IPS-20b (cell line): ENCODE results near the gene KCNG2.
"Not testable (repeated sequence)": the region's sequence is repeated elsewhere in the genome, so short reads cannot be mapped to it uniquely, and the experiment has no call there.

Experiments used
- H3K27ac ChIP-seq: one replicate; pipeline ENCODE4 v1.5.1; 2013; ENCODE audit warnings: low read length
- H3K27me3 ChIP-seq: 2 replicates; pipeline ENCODE4 v1.6.1; 2013; ENCODE audit warnings: mild to moderate bottlenecking, low read length, inconsistent platforms; ENCODE audit not compliant: insufficient read depth
- H3K36me3 ChIP-seq: 2 replicates; pipeline ENCODE4 v1.6.1; 2013; ENCODE audit warnings: low read depth, mild to moderate bottlenecking, inconsistent platforms, low read length, moderate library complexity; ENCODE audit not compliant: insufficient read depth
- H3K4me1 ChIP-seq: 2 replicates; pipeline ENCODE4 v1.6.1; 2013; ENCODE audit warnings: mild to moderate bottlenecking, control low read depth, inconsistent platforms, low read length, moderate library complexity; ENCODE audit not compliant: insufficient read depth
- H3K4me3 ChIP-seq: 2 replicates; pipeline ENCODE4 v1.5.1; 2013; ENCODE audit warnings: mild to moderate bottlenecking, low read length, inconsistent platforms
- H3K9ac ChIP-seq: 2 replicates; pipeline ENCODE4 v1.6.1; 2013; ENCODE audit warnings: low read depth, mild to moderate bottlenecking, inconsistent platforms, low read length, moderate library complexity
- H3K9me3 ChIP-seq: 2 replicates; pipeline ENCODE4 v1.6.1; 2013; ENCODE audit warnings: mild to moderate bottlenecking, low read depth, low read length, inconsistent platforms; ENCODE audit not compliant: insufficient read depth

KCNG2 gene

DNA sequence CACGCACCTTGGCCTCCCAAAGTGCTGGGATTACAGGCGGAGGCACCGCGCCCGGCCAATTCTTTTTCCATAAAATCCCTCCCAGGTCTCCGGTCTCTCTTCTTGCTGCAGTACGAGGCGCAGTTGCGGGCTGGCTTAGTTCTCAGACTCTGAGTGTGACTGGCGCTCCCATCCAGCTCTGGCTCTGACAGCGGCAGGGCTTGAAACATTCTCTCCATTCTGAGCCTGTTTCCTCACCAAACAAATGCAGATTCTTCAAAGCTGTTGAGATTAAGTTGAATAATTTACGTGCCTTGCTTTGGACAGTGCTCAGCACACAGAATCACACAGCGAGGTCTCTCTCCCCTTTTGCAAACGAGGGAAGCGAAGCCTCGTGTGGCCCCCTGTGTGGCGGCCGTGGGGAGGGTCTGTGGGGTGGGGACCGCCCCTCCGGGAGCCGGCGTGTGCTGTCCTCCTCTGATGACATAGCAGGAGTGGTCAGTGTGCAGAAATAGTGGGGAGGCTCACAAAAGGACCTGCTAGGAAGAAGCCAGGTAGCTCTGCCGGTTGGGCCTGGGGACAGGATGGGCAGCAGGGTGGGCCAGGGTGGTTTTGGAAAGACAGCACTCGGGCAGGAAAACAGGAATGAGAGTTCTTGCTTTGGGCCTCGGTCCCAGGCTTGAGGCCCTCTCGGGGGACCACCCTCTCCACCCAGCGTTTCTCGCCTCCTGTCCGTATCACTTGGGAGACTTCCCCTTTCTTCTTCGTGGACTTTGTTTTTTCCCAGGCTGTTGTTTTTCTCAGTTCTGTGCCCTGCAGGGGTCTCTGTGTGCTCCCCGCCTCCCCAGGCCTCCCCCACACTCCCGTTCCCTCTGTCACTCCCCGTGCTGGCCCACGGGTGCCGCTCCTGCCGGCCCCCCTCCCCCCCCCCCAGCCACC, 75.0 kb downstream of the KCNG2 start:
- H3K9me3 ChIP-seq = no peaks in the 10 kb centered on the region
- H3K4me1 ChIP-seq = no peaks in the 10 kb centered on the region
- H3K27me3 ChIP-seq = no peaks in the 10 kb centered on the region
- H3K9ac ChIP-seq = no peak overlapping the region
- no peak overlapping the region for H3K4me3 ChIP-seq
- H3K36me3 ChIP-seq = no peaks in the 10 kb centered on the region
- H3K27ac ChIP-seq = no peak overlapping the region

- H3K36me3 ChIP-seq = no peaks in the 10 kb centered on the region
- no peaks in the 10 kb centered on the region for H3K9me3 ChIP-seq
- H3K4me1 ChIP-seq = no peaks in the 10 kb centered on the region
- H3K9ac ChIP-seq = no peak overlapping the region
- no peak overlapping the region for H3K4me3 ChIP-seq
- no peaks in the 10 kb centered on the region for H3K27me3 ChIP-seq
- no peak overlapping the region for H3K27ac ChIP-seq
Observed at GRCh38 chr18:79873449-79874110, 75.8 kb downstream of the KCNG2 start.

DNA sequence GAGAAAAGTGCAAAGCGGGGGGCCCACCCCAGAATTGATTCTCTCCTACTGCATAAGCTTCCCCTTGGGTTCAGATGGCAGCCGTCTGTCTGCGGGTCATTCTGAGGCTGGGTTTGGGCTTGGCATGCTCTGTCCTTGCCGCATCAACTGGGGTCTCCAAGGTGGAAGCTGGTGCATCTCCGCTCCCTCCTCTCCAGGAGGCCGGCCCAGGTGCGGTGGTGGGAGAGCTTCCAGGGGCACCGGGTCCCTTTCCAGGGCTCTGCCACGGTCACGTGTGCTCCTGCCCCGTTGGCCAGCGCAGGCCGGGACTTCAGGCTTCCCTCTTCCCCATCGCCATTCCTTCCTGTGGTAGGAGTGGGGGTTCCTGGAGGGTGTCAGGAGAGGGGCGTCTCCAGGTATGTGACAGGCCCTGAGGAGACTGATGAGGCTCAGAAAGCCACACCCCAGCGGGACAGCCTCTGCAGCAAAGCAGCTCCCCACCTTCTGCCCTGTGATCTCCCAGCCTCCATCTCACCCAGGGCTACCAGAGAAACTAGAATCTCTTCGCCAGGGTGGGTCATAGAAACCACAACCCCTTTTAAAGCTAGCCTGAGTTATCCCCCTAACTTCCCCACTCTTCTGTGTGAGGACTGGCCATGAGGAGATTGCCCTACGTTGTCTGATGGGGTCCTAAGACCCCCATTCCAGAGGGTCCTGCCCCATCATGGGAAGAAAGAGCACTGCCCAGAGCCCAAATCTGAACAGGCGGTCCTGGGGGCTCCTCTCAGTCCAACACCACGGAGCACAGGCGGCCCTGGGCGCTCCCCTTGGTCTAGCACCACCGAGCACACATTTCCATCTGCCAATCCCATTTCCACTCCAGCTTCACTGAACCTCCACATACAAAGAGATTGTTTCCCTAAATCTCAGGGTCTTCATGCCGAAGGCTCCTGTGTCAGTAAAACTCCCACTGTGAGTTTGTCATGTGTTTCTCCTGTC, 77.1 kb downstream of the KCNG2 start:
- Histone ChIP-seq H3K27me3 (no peaks in the 10 kb centered on the region), H3K4me3 (no peak overlapping the region), H3K4me1 (no peaks in the 10 kb centered on the region), H3K9me3 (no peaks in the 10 kb centered on the region), H3K9ac (no peak overlapping the region), H3K27ac (no peak overlapping the region), H3K36me3 (no peaks in the 10 kb centered on the region)

- no peaks in the 10 kb centered on the region for H3K4me1 ChIP-seq
- no peaks in the 10 kb centered on the region for H3K36me3 ChIP-seq
- H3K27me3 ChIP-seq = no peaks in the 10 kb centered on the region
- H3K9me3 ChIP-seq = no peaks in the 10 kb centered on the region
- no peak overlapping the region for H3K4me3 ChIP-seq
- no peak overlapping the region for H3K9ac ChIP-seq
- no peak overlapping the region for H3K27ac ChIP-seq
Observed at GRCh38 chr18:79875531-79875919, 77.8 kb downstream of the KCNG2 start.

DNA sequence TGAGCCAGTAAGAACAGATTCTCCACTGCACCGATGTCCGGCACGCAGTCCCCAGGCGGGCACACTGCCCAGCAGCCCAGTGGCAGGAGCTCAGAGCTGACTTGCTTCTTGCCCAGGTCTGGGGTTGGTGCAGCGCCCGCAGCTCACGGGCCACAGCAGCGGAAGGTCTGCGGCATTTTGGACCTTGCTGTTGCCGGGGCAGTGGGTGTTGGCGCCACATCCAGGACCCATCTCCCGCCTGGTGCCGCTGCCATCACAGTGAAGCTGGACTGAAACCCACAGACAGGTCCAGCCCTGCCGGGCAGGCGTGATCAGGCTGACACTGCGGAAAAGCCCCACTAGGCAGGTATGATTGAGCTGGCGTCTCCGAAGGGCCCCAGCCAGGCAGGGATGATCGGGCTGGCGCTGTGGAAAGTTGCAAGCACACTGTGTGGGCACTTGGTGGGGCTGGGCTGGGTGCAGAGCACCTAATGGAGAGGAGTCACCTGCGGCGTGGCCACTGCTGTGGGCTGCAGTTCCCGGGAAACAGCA, 78.3 kb downstream of the KCNG2 start:
- no peaks in the 10 kb centered on the region for H3K4me1 ChIP-seq
- H3K9ac ChIP-seq = no peak overlapping the region
- H3K9me3 ChIP-seq = no peaks in the 10 kb centered on the region
- no peak overlapping the region for H3K27ac ChIP-seq
- no peaks in the 10 kb centered on the region for H3K27me3 ChIP-seq
- H3K36me3 ChIP-seq = no peaks in the 10 kb centered on the region
- H3K4me3 ChIP-seq = no peak overlapping the region

GRCh38 chr18:79876497-79876896, 78.8 kb downstream of the KCNG2 start:
- no peaks in the 10 kb centered on the region for H3K27me3 ChIP-seq
- H3K27ac ChIP-seq = no peak overlapping the region
- H3K36me3 ChIP-seq = no peaks in the 10 kb centered on the region
- H3K9me3 ChIP-seq = no peaks in the 10 kb centered on the region
- H3K4me3 ChIP-seq = no peak overlapping the region
- no peaks in the 10 kb centered on the region for H3K4me1 ChIP-seq
- no peak overlapping the region for H3K9ac ChIP-seq

DNA sequence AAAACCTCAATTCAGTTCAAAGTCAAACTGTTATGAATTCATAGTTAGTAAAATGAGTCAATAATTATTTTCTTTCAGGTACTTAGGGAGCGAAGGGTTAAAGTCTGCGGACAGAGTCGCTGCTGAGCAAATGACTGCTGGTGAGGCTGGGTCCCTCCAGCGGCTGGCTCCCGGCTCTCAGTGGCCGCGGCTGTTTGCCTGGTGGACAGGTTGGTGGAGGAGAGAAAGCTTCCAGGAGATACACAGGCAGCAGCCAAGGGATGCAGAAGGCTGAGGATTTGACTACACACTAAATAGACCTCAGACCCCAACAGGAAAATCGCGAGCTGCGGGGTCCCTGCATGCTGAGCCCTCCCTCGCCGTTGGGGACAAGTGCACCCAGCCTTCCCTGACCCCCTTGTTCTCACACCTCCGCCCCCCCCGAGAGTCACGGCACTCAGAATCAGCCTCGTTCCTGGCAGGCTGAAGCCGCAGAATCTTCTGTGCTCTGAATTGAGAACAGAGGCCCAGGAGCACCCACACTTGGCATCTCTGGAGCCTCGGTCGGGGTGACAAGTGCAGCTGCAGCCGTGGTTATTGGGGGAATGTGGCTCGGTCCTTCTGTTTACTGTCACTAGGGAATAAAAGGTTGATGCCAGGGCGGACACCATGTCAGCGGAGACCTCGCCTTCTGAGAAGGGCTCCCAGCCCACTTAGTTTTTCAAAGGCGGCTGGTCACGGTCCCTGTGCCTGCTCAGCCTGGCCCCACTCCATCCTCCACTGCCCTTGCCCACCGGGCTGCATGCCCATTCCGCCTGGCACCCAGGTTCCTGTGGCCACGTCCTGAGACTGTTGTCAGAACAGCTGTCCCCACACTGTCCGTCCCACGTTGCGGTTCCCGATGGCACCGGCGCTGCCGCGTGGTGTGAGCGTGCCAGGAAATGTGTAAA, 79.7 kb downstream of the KCNG2 start:
- Histone ChIP-seq H3K27me3 (no peaks in the 10 kb centered on the region), H3K36me3 (no peaks in the 10 kb centered on the region), H3K4me1 (no peaks in the 10 kb centered on the region), H3K9ac (no peak overlapping the region), H3K4me3 (no peak overlapping the region), H3K27ac (no peak overlapping the region), H3K9me3 (no peaks in the 10 kb centered on the region)

- not testable (repeated sequence) for H3K9ac ChIP-seq, H3K4me3 ChIP-seq, H3K9me3 ChIP-seq, H3K4me1 ChIP-seq, H3K27me3 ChIP-seq, H3K36me3 ChIP-seq, H3K27ac ChIP-seq
Observed at GRCh38 chr18:79878246-79878645, 80.5 kb downstream of the KCNG2 start.

DNA sequence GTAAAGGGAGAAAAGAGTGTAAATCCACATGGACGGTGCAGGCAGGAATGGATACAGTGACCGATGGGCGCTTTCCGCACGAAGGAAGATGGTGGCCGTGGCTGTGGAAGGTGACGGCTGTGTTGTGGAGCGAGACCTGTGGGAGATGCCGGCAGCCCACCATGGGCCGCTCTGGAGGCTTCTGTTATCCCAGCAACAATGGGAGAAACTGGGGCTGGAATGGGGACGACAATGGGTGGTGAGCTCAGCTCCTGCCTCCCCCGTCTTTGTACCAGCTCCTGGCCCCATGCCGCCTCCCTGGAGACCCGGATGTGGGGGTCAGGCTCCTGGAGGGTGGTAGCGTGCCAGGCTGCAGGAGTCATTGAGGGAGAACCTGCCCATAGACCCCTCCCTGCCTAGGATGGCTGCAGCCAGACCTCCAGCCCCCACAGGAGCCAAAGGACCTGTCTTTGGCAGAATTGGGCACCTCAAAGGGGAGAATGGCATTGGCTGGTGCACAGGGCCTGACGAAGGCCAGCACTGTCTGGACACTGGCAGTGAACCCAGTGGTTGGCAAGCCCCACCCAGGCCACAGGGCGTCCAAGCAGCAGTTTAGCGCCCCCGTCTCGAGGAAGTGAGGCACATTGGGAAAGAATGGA, 81.1 kb downstream of the KCNG2 start:
- Histone ChIP-seq H3K4me3 (no peak overlapping the region), H3K27me3 (no peaks in the 10 kb centered on the region), H3K9me3 (no peaks in the 10 kb centered on the region), H3K36me3 (no peaks in the 10 kb centered on the region), H3K4me1 (no peaks in the 10 kb centered on the region), H3K9ac (no peak overlapping the region), H3K27ac (no peak overlapping the region)

GRCh38 chr18:79879566-79879965, 81.8 kb downstream of the KCNG2 start:
- Histone ChIP-seq H3K4me1 (no peaks in the 10 kb centered on the region), H3K9ac (no peak overlapping the region), H3K9me3 (no peaks in the 10 kb centered on the region), H3K27ac (no peak overlapping the region), H3K4me3 (no peak overlapping the region), H3K27me3 (no peaks in the 10 kb centered on the region), H3K36me3 (no peaks in the 10 kb centered on the region)
